ENCODE data around the gene DDAH1.
"Not testable (repeated sequence)": the region's sequence is repeated elsewhere in the genome, so short reads cannot be mapped to it uniquely, and the experiment has no call there.

The DDAH1 gene

DNA sequence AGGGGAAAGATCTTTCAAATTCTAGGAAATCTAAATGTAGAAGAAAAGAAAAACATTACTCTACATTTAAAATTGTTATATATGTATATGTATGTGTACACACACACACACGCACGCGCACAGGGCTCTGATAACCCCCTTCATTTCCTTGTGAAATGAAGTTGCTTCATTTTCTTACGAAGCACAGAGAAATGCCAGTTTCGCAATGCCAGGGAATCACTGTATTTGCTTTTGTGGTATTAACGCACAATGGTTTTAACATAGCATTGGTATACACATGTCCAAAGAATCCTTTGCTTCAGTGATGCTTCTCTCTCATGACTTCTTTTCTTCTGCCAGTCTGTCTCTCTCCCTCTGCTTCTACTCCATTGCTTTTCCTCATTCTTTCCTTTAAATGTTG lies 8.4 kb upstream of the DDAH1 start:
- Histone ChIP-seq H4K20me1 (ENCODE audit: insufficient read depth, low read length) (no peaks in the 10 kb centered on the region), H3K4me3 (ENCODE audit: low read length) (no peak overlapping the region), H3K79me2 (ENCODE audit: low read length) (no peaks in the 10 kb centered on the region), H2AFZ (ENCODE audit: low read depth, low read length) (no peak overlapping the region), H3K27me3 (ENCODE audit: low read depth, low read length) (no peaks in the 10 kb centered on the region), H3K27ac (ENCODE audit: low read length) (no peak overlapping the region), H3K4me1 (ENCODE audit: low read length) (peaks cover 11% of the 10 kb centered on the region; the same call in 1 of the 2 replicates), H3K9ac (ENCODE audit: low read length) (no peak overlapping the region), H3K9me3 (ENCODE audit: insufficient read depth, low read length) (peaks cover 3% of the 10 kb centered on the region; the same call in 1 of the 2 replicates), H3K36me3 (replicated peaks; ENCODE audit: low read depth, low read length) (no peaks in the 10 kb centered on the region), H3K4me2 (ENCODE audit: low read length) (no peak overlapping the region)
- TF ChIP-seq, protein P1, sequence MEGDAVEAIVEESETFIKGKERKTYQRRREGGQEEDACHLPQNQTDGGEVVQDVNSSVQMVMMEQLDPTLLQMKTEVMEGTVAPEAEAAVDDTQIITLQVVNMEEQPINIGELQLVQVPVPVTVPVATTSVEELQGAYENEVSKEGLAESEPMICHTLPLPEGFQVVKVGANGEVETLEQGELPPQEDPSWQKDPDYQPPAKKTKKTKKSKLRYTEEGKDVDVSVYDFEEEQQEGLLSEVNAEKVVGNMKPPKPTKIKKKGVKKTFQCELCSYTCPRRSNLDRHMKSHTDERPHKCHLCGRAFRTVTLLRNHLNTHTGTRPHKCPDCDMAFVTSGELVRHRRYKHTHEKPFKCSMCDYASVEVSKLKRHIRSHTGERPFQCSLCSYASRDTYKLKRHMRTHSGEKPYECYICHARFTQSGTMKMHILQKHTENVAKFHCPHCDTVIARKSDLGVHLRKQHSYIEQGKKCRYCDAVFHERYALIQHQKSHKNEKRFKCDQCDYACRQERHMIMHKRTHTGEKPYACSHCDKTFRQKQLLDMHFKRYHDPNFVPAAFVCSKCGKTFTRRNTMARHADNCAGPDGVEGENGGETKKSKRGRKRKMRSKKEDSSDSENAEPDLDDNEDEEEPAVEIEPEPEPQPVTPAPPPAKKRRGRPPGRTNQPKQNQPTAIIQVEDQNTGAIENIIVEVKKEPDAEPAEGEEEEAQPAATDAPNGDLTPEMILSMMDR (IDR thresholded peaks at IDR 0.05; ENCODE audit: low read depth, low read length) = no peak
- TF ChIP-seq EZH2phosphoT487 (IDR thresholded peaks at IDR 0.05; ENCODE audit: low read depth) = no peak

DNA sequence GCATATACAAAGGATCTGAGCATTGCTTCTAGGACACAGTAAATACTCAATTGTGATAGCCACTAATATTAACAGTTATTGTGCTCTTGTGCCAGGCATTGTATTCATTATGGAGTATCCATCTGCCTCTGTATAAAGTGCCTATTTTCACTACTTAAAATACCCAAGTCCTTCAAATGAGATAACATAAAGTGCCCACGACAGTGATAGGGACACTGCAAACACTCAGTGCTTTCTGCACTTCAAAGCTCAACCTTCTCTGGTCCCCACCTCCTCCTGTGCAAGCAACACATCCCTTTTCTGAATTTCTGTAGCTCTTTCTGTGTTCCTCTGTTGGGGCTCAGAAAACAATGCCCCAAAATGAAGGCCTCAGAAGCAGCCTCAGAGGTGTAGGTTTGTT lies 6.6 kb upstream of the DDAH1 start:
- Histone ChIP-seq H3K4me2 (ENCODE audit: low read length) (no peak overlapping the region), H3K36me3 (replicated peaks; ENCODE audit: low read depth, low read length) (no peaks in the 10 kb centered on the region), H3K4me3 (ENCODE audit: low read length) (no peak overlapping the region), H2AFZ (ENCODE audit: low read depth, low read length) (no peak overlapping the region), H3K27ac (ENCODE audit: low read length) (no peak overlapping the region), H3K9ac (ENCODE audit: low read length) (no peak overlapping the region), H3K79me2 (ENCODE audit: low read length) (no peaks in the 10 kb centered on the region), H3K4me1 (ENCODE audit: low read length) (peaks cover 8% of the 10 kb centered on the region; the same call in 1 of the 2 replicates), H4K20me1 (ENCODE audit: insufficient read depth, low read length) (no peaks in the 10 kb centered on the region), H3K9me3 (ENCODE audit: insufficient read depth, low read length) (peaks cover 3% of the 10 kb centered on the region; the same call in 1 of the 2 replicates), H3K27me3 (ENCODE audit: low read depth, low read length) (no peaks in the 10 kb centered on the region)
- TF ChIP-seq, protein P1 (IDR thresholded peaks at IDR 0.05; ENCODE audit: low read depth, low read length) = no peak
- no peak for TF ChIP-seq EZH2phosphoT487 (IDR thresholded peaks at IDR 0.05; ENCODE audit: low read depth)

DNA sequence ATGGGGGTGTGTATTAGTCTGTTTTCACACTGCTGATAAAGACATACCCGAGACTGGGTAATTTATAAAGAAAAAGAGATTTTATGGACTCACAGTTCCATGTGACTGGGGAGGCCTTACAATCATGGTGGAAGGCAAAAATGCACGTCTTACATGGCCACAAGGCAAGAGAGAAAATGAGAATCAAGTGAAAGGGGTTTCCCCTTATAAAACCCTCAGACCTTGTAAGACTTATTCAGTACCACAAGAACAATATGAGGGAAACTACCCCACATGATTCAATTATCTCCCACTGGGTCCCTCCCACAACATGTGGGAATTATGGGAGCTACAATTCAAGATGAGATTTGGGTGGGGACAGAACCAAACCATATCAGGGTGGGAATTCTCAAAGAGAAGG lies 5.2 kb upstream of the DDAH1 start:
- H3K9ac ChIP-seq (ENCODE audit: low read length); H2AFZ ChIP-seq (ENCODE audit: low read depth, low read length); H3K27me3 ChIP-seq (ENCODE audit: low read depth, low read length); H3K79me2 ChIP-seq (ENCODE audit: low read length); H3K4me3 ChIP-seq (ENCODE audit: low read length); H3K36me3 ChIP-seq (replicated peaks; ENCODE audit: low read depth, low read length); H3K4me2 ChIP-seq (ENCODE audit: low read length); H4K20me1 ChIP-seq (ENCODE audit: insufficient read depth, low read length); H3K27ac ChIP-seq (ENCODE audit: low read length); H3K9me3 ChIP-seq (ENCODE audit: insufficient read depth, low read length): not testable (repeated sequence)
- H3K4me1 ChIP-seq (ENCODE audit: low read length) = peaks cover 13% of the 10 kb centered on the region; the same call in 1 of the 2 replicates

DNA sequence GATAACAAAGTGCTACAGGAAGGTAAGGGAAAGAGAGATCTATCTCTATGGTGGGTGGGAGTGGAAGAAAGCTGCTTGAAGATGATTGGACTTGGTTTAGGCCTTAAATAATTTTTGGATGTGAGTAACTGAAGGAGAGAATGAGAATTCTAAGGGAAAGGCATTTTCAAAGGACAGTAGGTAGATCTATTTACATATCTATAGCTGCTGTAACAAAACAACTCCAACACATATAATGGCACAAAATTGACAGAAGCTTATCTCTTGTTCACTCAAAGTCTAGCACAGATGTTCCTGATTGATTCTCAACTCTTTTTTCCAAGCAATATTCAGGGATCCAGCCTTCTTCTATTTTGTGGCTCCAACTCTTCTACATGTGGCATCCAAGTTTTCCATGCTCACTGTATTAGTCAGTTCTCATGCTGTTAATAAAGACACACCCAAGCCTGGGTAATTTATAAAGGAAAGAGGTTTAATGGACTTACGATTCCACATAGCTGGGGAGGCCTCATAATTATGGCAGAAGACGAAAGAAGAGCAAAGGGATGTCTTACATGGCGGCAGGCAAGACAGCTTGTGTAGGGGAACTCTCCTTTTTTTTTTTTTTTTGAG lies 3.1 kb upstream of the DDAH1 start:
- Histone ChIP-seq H3K36me3 (replicated peaks; ENCODE audit: low read depth, low read length) (no peaks in the 10 kb centered on the region), H3K9me3 (ENCODE audit: insufficient read depth, low read length) (peaks cover 3% of the 10 kb centered on the region; the same call in 1 of the 2 replicates), H3K4me2 (ENCODE audit: low read length) (no peak overlapping the region), H3K79me2 (ENCODE audit: low read length) (no peaks in the 10 kb centered on the region), H3K27me3 (ENCODE audit: low read depth, low read length) (0 out of 2 replicates have a peak, but pooled peaks cover 2% of the 10 kb centered on the region), H3K4me3 (ENCODE audit: low read length) (no peak overlapping the region), H3K27ac (ENCODE audit: low read length) (no peak overlapping the region), H3K9ac (ENCODE audit: low read length) (no peak overlapping the region), H3K4me1 (ENCODE audit: low read length) (peaks cover 13% of the 10 kb centered on the region; the same call in 1 of the 2 replicates), H2AFZ (ENCODE audit: low read depth, low read length) (no peak overlapping the region), H4K20me1 (ENCODE audit: insufficient read depth, low read length) (no peaks in the 10 kb centered on the region)
- no peak for TF ChIP-seq EZH2phosphoT487 (IDR thresholded peaks at IDR 0.05; ENCODE audit: low read depth)
- TF ChIP-seq, protein P1 (IDR thresholded peaks at IDR 0.05; ENCODE audit: low read depth, low read length) = no peak
